Breast epithelium (tissue), 3 donors: ENCODE data around the gene GPR149.

ENCODE experiments used
- CTCF ChIP-seq, 3 donors: fragments of 450-650 bp; IDR thresholded peaks; one replicate each; pipeline ENCODE4 v1.5.1; 2016 to 2017; ENCODE audit warnings: antibody characterized with exemption in 3 of 3, mild to moderate bottlenecking in 3 of 3, moderate library complexity in 3 of 3
- POLR2A ChIP-seq: fragments of 450-650 bp; IDR thresholded peaks from one replicate; pipeline ENCODE4 v1.6.1; 2016; ENCODE audit warnings: antibody characterized with exemption, mild to moderate bottlenecking, moderate library complexity
- POLR2AphosphoS5 ChIP-seq, 3 donors: sonication (generic); formaldehyde crosslinking; IDR thresholded peaks; one replicate each; pipeline ENCODE4 v1.6.1; 2017; ENCODE audit warnings: antibody characterized with exemption in 3 of 3

DNA sequence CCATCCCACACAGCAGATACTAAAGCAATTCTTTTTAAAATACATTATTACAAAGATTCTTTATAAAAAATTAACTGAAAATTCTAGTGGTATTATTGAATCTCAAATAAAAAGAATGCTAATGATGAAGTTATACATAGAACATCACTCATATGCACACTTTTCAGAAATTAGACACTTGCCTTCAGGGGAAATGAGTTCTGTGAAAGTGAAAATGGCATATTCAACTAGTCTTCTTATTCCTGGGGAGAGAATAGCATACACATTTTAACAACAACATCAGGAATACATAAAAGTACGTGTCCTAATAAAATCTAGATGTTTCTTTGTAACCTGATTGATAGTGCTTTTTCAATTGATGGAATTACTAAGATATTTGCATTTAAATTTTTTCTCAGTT lies 68.9 kb downstream of the GPR149 start:
- TF ChIP-seq POLR2A (no peak), POLR2AphosphoS5 (IDR thresholded peaks at IDR 0.05) (no peak), CTCF (IDR thresholded peaks at IDR 0.05) (no peak)
